ENCODE results near the gene ARHGAP24. TPM values are rescaled to one million over a fixed set of nuclear protein-coding genes. Genes with fewer than 3 reads are reported as not detected.

ARHGAP24 gene
- 53.2 TPM for polyA plus RNA-seq (ENCODE audit: insufficient read length)

GRCh38 chr4:85474818-85475630, at the start of gene ARHGAP24:
TSS of gene ARHGAP24 (plus strand) at chr4:85475150.
- peak; percentile 88 for DNase-seq (ENCODE audit: low read depth)

GRCh38 chr4:85426366-85426765, 48.6 kb upstream of the ARHGAP24 start:
- no peak for DNase-seq (ENCODE audit: low read depth)

GRCh38 chr4:85427123-85427522, 47.8 kb upstream of the ARHGAP24 start:
- DNase-seq (ENCODE audit: low read depth): no peak

GRCh38 chr4:85430226-85430625, 44.7 kb upstream of the ARHGAP24 start:
- no peak for DNase-seq (ENCODE audit: low read depth)

- DNase-seq (ENCODE audit: low read depth): no peak
Observed at GRCh38 chr4:85430697-85431096, 44.3 kb upstream of the ARHGAP24 start.

- no peak for DNase-seq (ENCODE audit: low read depth)
Observed at GRCh38 chr4:85431156-85431555, 43.8 kb upstream of the ARHGAP24 start.

- no peak for DNase-seq (ENCODE audit: low read depth)
Observed at GRCh38 chr4:85431881-85432485, 43.0 kb upstream of the ARHGAP24 start.

- no peak for DNase-seq (ENCODE audit: low read depth)
Observed at GRCh38 chr4:85445050-85445639, 29.8 kb upstream of the ARHGAP24 start.

- no peak for DNase-seq (ENCODE audit: low read depth)
Observed at GRCh38 chr4:85446141-85446861, 28.6 kb upstream of the ARHGAP24 start.

- DNase-seq (ENCODE audit: low read depth): no peak
Observed at GRCh38 chr4:85448906-85449890, 25.8 kb upstream of the ARHGAP24 start.

- no peak for DNase-seq (ENCODE audit: low read depth)
Observed at GRCh38 chr4:85452058-85452731, 22.8 kb upstream of the ARHGAP24 start.

- no peak for DNase-seq (ENCODE audit: low read depth)
Observed at GRCh38 chr4:85455942-85456341, 19.0 kb upstream of the ARHGAP24 start.

GRCh38 chr4:85457752-85458467, 17.0 kb upstream of the ARHGAP24 start:
- no peak for DNase-seq (ENCODE audit: low read depth)

GRCh38 chr4:85459736-85460135, 15.2 kb upstream of the ARHGAP24 start:
- DNase-seq (ENCODE audit: low read depth): no peak

- no peak for DNase-seq (ENCODE audit: low read depth)
Observed at GRCh38 chr4:85474356-85474755, 594 bp upstream of the ARHGAP24 start.

GRCh38 chr4:85475631-85476233, 782 bp downstream of the ARHGAP24 start:
- no peak for DNase-seq (ENCODE audit: low read depth)

- DNase-seq (ENCODE audit: low read depth): no peak
Observed at GRCh38 chr4:85476381-85476780, 1.4 kb downstream of the ARHGAP24 start.

- DNase-seq (ENCODE audit: low read depth): no peak
Observed at GRCh38 chr4:85477534-85477933, 2.6 kb downstream of the ARHGAP24 start.

GRCh38 chr4:85478576-85478975, 3.6 kb downstream of the ARHGAP24 start:
- DNase-seq (ENCODE audit: low read depth): no peak
